SU-DHL-6 (cell line): ENCODE measurements around the gene ABCB11.
"Not testable (repeated sequence)": the region's sequence is repeated elsewhere in the genome, so short reads cannot be mapped to it uniquely, and the experiment has no call there.

ENCODE experiments used
- H2AFZ ChIP-seq: fragments of 200-600 bp; sonication (generic); 2 replicates; pipeline ENCODE4 v1.6.1; 2014; ENCODE audit warnings: low read depth, mild to moderate bottlenecking, moderate library complexity, mixed read lengths, antibody characterized with exemption, low read length; ENCODE audit not compliant: severe bottlenecking
- H3F3A ChIP-seq: fragments of 200-600 bp; shearing (Covaris generic); 2 replicates; pipeline ENCODE4 v1.6.0; 2016; ENCODE audit warnings: antibody characterized with exemption, mild to moderate bottlenecking; ENCODE audit not compliant: insufficient read depth
- H3K27ac ChIP-seq: fragments of 200-600 bp; sonication (generic); 2 replicates; pipeline ENCODE4 v1.5.1; 2016; ENCODE audit warnings: low read depth, mild to moderate bottlenecking, low read length, moderate library complexity, mixed read lengths
- H3K27me3 ChIP-seq: fragments of 200-600 bp; sonication (generic), shearing (Covaris generic); 2 replicates; pipeline ENCODE4 v1.6.0; 2014; ENCODE audit warnings: mild to moderate bottlenecking, low read length
- H3K36me3 ChIP-seq: fragments of 200-600 bp; sonication (generic); 2 replicates; pipeline ENCODE4 v1.6.1; 2014; ENCODE audit warnings: mild to moderate bottlenecking, low read length, mixed read lengths
- H3K4me2 ChIP-seq: fragments of 300-600, 200-600 bp; shearing (Covaris generic), sonication (generic); 2 replicates; pipeline ENCODE4 v1.6.0; 2014; ENCODE audit warnings: low read length, low read depth, mild to moderate bottlenecking; ENCODE audit not compliant: poor library complexity, severe bottlenecking
- H3K4me3 ChIP-seq: fragments of 200-600 bp; sonication (generic); 2 replicates; pipeline ENCODE4 v1.5.1; 2014; ENCODE audit warnings: antibody characterized with exemption, low read length, mild to moderate bottlenecking, mixed read lengths; ENCODE audit not compliant: insufficient read depth, poor library complexity, severe bottlenecking
- H3K79me2 ChIP-seq: fragments of 200-600 bp; sonication (generic); 2 replicates; pipeline ENCODE4 v1.6.1; 2014; ENCODE audit warnings: mild to moderate bottlenecking, low read length, moderate library complexity; ENCODE audit not compliant: insufficient read depth
- H3K9ac ChIP-seq: fragments of 200-600 bp; sonication (generic); 2 replicates; pipeline ENCODE4 v1.7.0; 2014; ENCODE audit warnings: mild to moderate bottlenecking, low read length
- H3K9me2 ChIP-seq: fragments of 200-600 bp; sonication (generic); replicated peaks from 2 replicates; pipeline ENCODE4 v1.6.1; 2014; ENCODE audit warnings: low read length; ENCODE audit not compliant: insufficient read depth
- H3K9me3 ChIP-seq: fragments of 200-600 bp; sonication (generic); 2 replicates; pipeline ENCODE4 v1.6.1; 2014; ENCODE audit warnings: low read length, mixed read lengths; ENCODE audit not compliant: insufficient read depth
- H4K20me1 ChIP-seq: fragments of 200-600 bp; sonication (generic); 2 replicates; pipeline ENCODE4 v1.6.1; 2014; ENCODE audit warnings: low read depth, mild to moderate bottlenecking, antibody characterized with exemption, low read length, moderate library complexity, mixed read lengths
- CTCF ChIP-seq: fragments of 200-600 bp; sonication (generic); IDR thresholded peaks from one replicate; pipeline ENCODE4 v1.5.1; 2017; ENCODE audit warnings: antibody characterized with exemption, mild to moderate bottlenecking, low read length, moderate library complexity; ENCODE audit not compliant: insufficient read depth, poor library complexity, severe bottlenecking
- EZH2phosphoT487 ChIP-seq: fragments of 200-600 bp; sonication (generic), shearing (Covaris generic); conservative IDR thresholded peaks from 2 replicates; pipeline ENCODE4 v1.6.1; 2018; ENCODE audit warnings: mild to moderate bottlenecking, antibody characterized with exemption, low read length, moderate library complexity, mixed read lengths

ABCB11 gene

GRCh38 chr2:168890006-168890782, 140.9 kb downstream of the ABCB11 start, which contains the start of gene SPC25:
TSS of gene SPC25 (minus strand) at chr2:168890430. CDS start at chr2:168889519, 911 bp downstream.
- Histone ChIP-seq H3K9ac (peak within 1 kb of the TSS; percentile 95), H3K27ac (peak within 1 kb of the TSS; percentile 56), H3F3A (no peaks in the 10 kb centered on the region), H4K20me1 (no peaks in the 10 kb centered on the region), H3K4me2 (peak within 1 kb of the TSS; percentile 78), H3K4me3 (peak within 1 kb of the TSS; percentile 94), H3K79me2 (peaks cover 32% of the 10 kb centered on the region), H3K27me3 (no peaks in the 10 kb centered on the region), H2AFZ (peak within 1 kb of the TSS; percentile 96), H3K9me3 (no peaks in the 10 kb centered on the region), H3K36me3 (peaks cover 4% of the 10 kb centered on the region; the same call in 1 of the 2 replicates), H3K9me2 (no peaks in the 10 kb centered on the region)
- no peak for TF ChIP-seq EZH2phosphoT487
- TF ChIP-seq CTCF = no peak

- Histone ChIP-seq H3K4me2 (peak overlapping the region; percentile 78), H3K27ac (peak overlapping the region; percentile 56)
Measured at GRCh38 chr2:168889635-168890005, 141.5 kb downstream of the ABCB11 start.

GRCh38 chr2:168884975-168885374, 146.1 kb downstream of the ABCB11 start:
- no peak overlapping the region for H3K9ac ChIP-seq
- no peaks in the 10 kb centered on the region for H3K27me3 ChIP-seq
- peaks cover 71% of the 10 kb centered on the region for H3K79me2 ChIP-seq
- H3K9me2 ChIP-seq = no peaks in the 10 kb centered on the region
- no peak overlapping the region for H3K4me2 ChIP-seq
- no peak for TF ChIP-seq EZH2phosphoT487
- no peak for TF ChIP-seq CTCF
- H2AFZ ChIP-seq = no peak overlapping the region
- no peak overlapping the region for H3K27ac ChIP-seq
- no peak overlapping the region for H3K4me3 ChIP-seq
- H3K36me3 ChIP-seq = peaks cover 10% of the 10 kb centered on the region; the same call in 1 of the 2 replicates
- no peaks in the 10 kb centered on the region for H3K9me3 ChIP-seq
- H3F3A ChIP-seq = no peaks in the 10 kb centered on the region
- H4K20me1 ChIP-seq = 0 out of 2 replicates have a peak, but pooled peaks cover 3% of the 10 kb centered on the region

More at GRCh38 chr2:168889635-168890005, 141.5 kb downstream of the ABCB11 start:
- Histone ChIP-seq H3K36me3 (peaks cover 5% of the 10 kb centered on the region; the same call in 1 of the 2 replicates), H3K4me3 (peak overlapping the region; percentile 94), H3K9me2 (no peaks in the 10 kb centered on the region), H3K27me3 (no peaks in the 10 kb centered on the region), H2AFZ (peak overlapping the region; percentile 96), H3K9ac (peak overlapping the region; percentile 95), H4K20me1 (no peaks in the 10 kb centered on the region), H3K9me3 (no peaks in the 10 kb centered on the region), H3K79me2 (peaks cover 38% of the 10 kb centered on the region), H3F3A (no peaks in the 10 kb centered on the region)
- TF ChIP-seq EZH2phosphoT487 (no peak), CTCF (no peak)

- H3F3A ChIP-seq, H2AFZ ChIP-seq, H3K9ac ChIP-seq, H3K27ac ChIP-seq, H3K4me3 ChIP-seq, H3K9me3 ChIP-seq, H3K4me2 ChIP-seq, H3K36me3 ChIP-seq, H3K27me3 ChIP-seq, H3K9me2 ChIP-seq, H4K20me1 ChIP-seq: not testable (repeated sequence)
- peaks cover 78% of the 10 kb centered on the region for H3K79me2 ChIP-seq
Measured at GRCh38 chr2:168882163-168882562, 149.0 kb downstream of the ABCB11 start.
